Prostate gland (tissue), 2 donors: Measurements from ENCODE around the gene IL3. TPM values are rescaled to one million over a fixed set of nuclear protein-coding genes. Genes with fewer than 3 reads are reported as not detected.

Source experiments
- DNase-seq: peaks from one replicate; pipeline ENCODE4 v3.0.0-alpha.2; 2019; ENCODE audit warnings: low spot score
- H3K27ac ChIP-seq, 2 donors: fragments of 200-600 bp; sonication (generic); 2 replicates each; pipeline ENCODE4 v1.5.1; 2017 to 2019
- H3K27me3 ChIP-seq: fragments of 200-600 bp; sonication (generic); replicated peaks from 2 replicates; pipeline ENCODE4 v1.5.1; 2019; ENCODE audit not compliant: insufficient read depth
- H3K36me3 ChIP-seq, 2 donors: fragments of 200-600 bp; sonication (generic); 1 replicate in 1 of 2; 2 replicates in 1 of 2; pipeline versions ENCODE4 v1.5.1 to v1.8.1; 2017 to 2019
- H3K4me1 ChIP-seq: fragments of 200-600 bp; sonication (generic); replicated peaks from 2 replicates; pipeline ENCODE4 v1.5.1; 2019
- H3K4me3 ChIP-seq, 2 donors: fragments of 200-600 bp; sonication (generic); 2 replicates each; pipeline ENCODE4 v1.5.1; 2017 to 2019
- H3K9me3 ChIP-seq: fragments of 200-600 bp; sonication (generic); 2 replicates; pipeline ENCODE4 v1.5.1; 2017
- CTCF ChIP-seq, 4 experiments: fragments of 200-600 bp in 2 of 4; fragments of 450-650 bp in 2 of 4; sonication (generic) in 2 of 4; IDR thresholded peaks; 1 replicate in 3 of 4; 2 replicates in 1 of 4; pipeline ENCODE4 v1.5.1; 2016 to 2019; ENCODE audit warnings: antibody characterized with exemption in 4 of 4, mild to moderate bottlenecking in 2 of 4, moderate library complexity in 2 of 4
- POLR2A ChIP-seq: fragments of 450-650 bp; IDR thresholded peaks from one replicate; pipeline ENCODE4 v1.6.1; 2016; ENCODE audit warnings: antibody characterized with exemption, mild to moderate bottlenecking
- POLR2AphosphoS5 ChIP-seq: sonication (generic); formaldehyde crosslinking; IDR thresholded peaks from one replicate; pipeline ENCODE4 v1.6.1; 2017; ENCODE audit warnings: antibody characterized with exemption
- WGBS: methylation state at CpG from one replicate; pipeline ENCODE4 v1.1.5; 2018; 5-methylcytosine and 5-hydroxymethylcytosine counted together
- intact Hi-C: fragments of 100-400 bp; cut with DNase I; formaldehyde crosslinking; loops from one replicate; pipeline ENCODE4 v1.14.2; 2022
- total RNA-seq, 2 donors: library from RNA; depleted of rRNA; stranded (reverse); fragments of >200 nt; gene quantifications; one replicate each; pipeline ENCODE4 v1.1.0, GENCODE V29; 2016

The IL3 gene
- total RNA-seq, 2 donors from 2014 or later = not detected

GRCh38 chr5:132079081-132079480 lies 18.6 kb downstream of the IL3 start:
- TF ChIP-seq POLR2AphosphoS5 (no peak), CTCF (IDR thresholded peaks at IDR 0.05) (no peak), POLR2A (no peak)
- Histone ChIP-seq H3K27ac (no peak overlapping the region), H3K4me1 (no peaks in the 10 kb centered on the region), H3K27me3 (no peaks in the 10 kb centered on the region), H3K4me3 (no peak overlapping the region), H3K36me3 (no peaks in the 10 kb centered on the region), H3K9me3 (no peaks in the 10 kb centered on the region)
- 74% methylated on average over 4 of the region's 4 CpGs for WGBS
- intact Hi-C loops = no loop called here
- no peak for DNase-seq

GRCh38 chr5:132079619-132080018 lies 19.2 kb downstream of the IL3 start:
- no peaks in the 10 kb centered on the region for H3K27me3 ChIP-seq
- H3K4me1 ChIP-seq = no peaks in the 10 kb centered on the region
- no peak overlapping the region for H3K27ac ChIP-seq
- intact Hi-C loops = no loop called here
- no peaks in the 10 kb centered on the region for H3K36me3 ChIP-seq
- 97% methylated on average over 3 of the region's 3 CpGs for WGBS
- TF ChIP-seq POLR2A (no peak), POLR2AphosphoS5 (no peak), CTCF (IDR thresholded peaks at IDR 0.05) (no peak)
- no peak overlapping the region for H3K4me3 ChIP-seq
- no peaks in the 10 kb centered on the region for H3K9me3 ChIP-seq
- DNase-seq = no peak

- no peak for DNase-seq
- Histone ChIP-seq H3K27ac (no peak overlapping the region), H3K4me1 (no peaks in the 10 kb centered on the region), H3K36me3 (no peaks in the 10 kb centered on the region), H3K27me3 (no peaks in the 10 kb centered on the region), H3K9me3 (no peaks in the 10 kb centered on the region), H3K4me3 (no peak overlapping the region)
- intact Hi-C loops = no loop called here
- TF ChIP-seq CTCF (IDR thresholded peaks at IDR 0.05) = no peak
- TF ChIP-seq POLR2A = no peak
- no peak for TF ChIP-seq POLR2AphosphoS5
- 100% methylated on average over 3 of the region's 3 CpGs for WGBS
Measured at GRCh38 chr5:132080595-132080994, 20.1 kb downstream of the IL3 start.

- DNase-seq = no peak
- H3K4me1 ChIP-seq = no peaks in the 10 kb centered on the region
- 93% methylated on average over 3 of the region's 3 CpGs for WGBS
- no peaks in the 10 kb centered on the region for H3K36me3 ChIP-seq
- H3K4me3 ChIP-seq = no peak overlapping the region
- H3K9me3 ChIP-seq = no peaks in the 10 kb centered on the region
- no peaks in the 10 kb centered on the region for H3K27me3 ChIP-seq
- intact Hi-C loops = no loop called here
- no peak for TF ChIP-seq CTCF (IDR thresholded peaks at IDR 0.05)
- no peak for TF ChIP-seq POLR2AphosphoS5
- TF ChIP-seq POLR2A = no peak
- H3K27ac ChIP-seq = no peak overlapping the region
Measured at GRCh38 chr5:132081458-132081857, 21.0 kb downstream of the IL3 start.

- Histone ChIP-seq H3K27ac (no peak overlapping the region), H3K27me3 (no peaks in the 10 kb centered on the region), H3K4me3 (no peak overlapping the region), H3K4me1 (no peaks in the 10 kb centered on the region), H3K9me3 (no peaks in the 10 kb centered on the region), H3K36me3 (no peaks in the 10 kb centered on the region)
- DNase-seq = no peak
- 83% methylated on average over 7 of the region's 8 CpGs for WGBS
- TF ChIP-seq CTCF (IDR thresholded peaks at IDR 0.05) (no peak), POLR2AphosphoS5 (no peak), POLR2A (no peak)
- intact Hi-C loops = no loop called here
Measured at GRCh38 chr5:132082329-132083023, 22.0 kb downstream of the IL3 start.
